ENCODE results near the gene NEB. TPM values are rescaled to one million over a fixed set of nuclear protein-coding genes. Genes with fewer than 3 reads are reported as not detected.
"Not testable (repeated sequence)": the region's sequence is repeated elsewhere in the genome, so short reads cannot be mapped to it uniquely, and the experiment has no call there.

The NEB gene
- polyA plus RNA-seq, 1 donor from 2014 or later = 0.38 TPM

- no peaks in the 10 kb centered on the region for H3K79me2 ChIP-seq (replicated peaks; ENCODE audit: insufficient read depth, low read length)
- H3K27me3 ChIP-seq (ENCODE audit: insufficient read depth, low read depth, low read length) = no peaks in the 10 kb centered on the region
- no peaks in the 10 kb centered on the region for H3K36me3 ChIP-seq (ENCODE audit: insufficient read depth, low read length)
- H3K9ac ChIP-seq (ENCODE audit: low read length) = no peak overlapping the region
- H3K27ac ChIP-seq (ENCODE audit: low read length) = no peak overlapping the region
- no peaks in the 10 kb centered on the region for H3F3A ChIP-seq (ENCODE audit: insufficient read depth, low read length, poor library complexity, severe bottlenecking)
- H3K9me2 ChIP-seq (ENCODE audit: insufficient read depth, low read length) = no peaks in the 10 kb centered on the region
- H3K9me3 ChIP-seq (ENCODE audit: low read length) = no peaks in the 10 kb centered on the region
- no peak overlapping the region for H3K4me2 ChIP-seq (ENCODE audit: low read length)
- no peaks in the 10 kb centered on the region for H4K20me1 ChIP-seq (ENCODE audit: insufficient read depth)
- H3K4me3 ChIP-seq (ENCODE audit: low read length) = no peak overlapping the region
- TF ChIP-seq EP300 (conservative IDR thresholded peaks at IDR 0.05; ENCODE audit: poor library complexity, severe bottlenecking) (no peak), REST (IDR thresholded peaks at IDR 0.05; ENCODE audit: borderline replicate concordance) (no peak), MXI1 (conservative IDR thresholded peaks at IDR 0.05; ENCODE audit: poor library complexity, severe bottlenecking) (no peak), CTCF (IDR thresholded peaks at IDR 0.05; ENCODE audit: poor library complexity, severe bottlenecking) (no peak), TAF1 (IDR thresholded peaks at IDR 0.05; ENCODE audit: low read depth) (no peak), RAD21 (conservative IDR thresholded peaks at IDR 0.05) (no peak), POLR2AphosphoS5 (IDR thresholded peaks at IDR 0.05) (no peak), SMC3 (conservative IDR thresholded peaks at IDR 0.05; ENCODE audit: poor library complexity) (no peak), EZH2 (IDR thresholded peaks at IDR 0.05; ENCODE audit: borderline replicate concordance, insufficient read depth, low read length, poor library complexity, severe bottlenecking) (no peak)
- H2AFZ ChIP-seq (ENCODE audit: low read depth, low read length) = no peak overlapping the region
Observed at GRCh38 chr2:151708788-151709187, 25.5 kb downstream of the NEB start.

- Histone ChIP-seq H3K9me2 (ENCODE audit: insufficient read depth, low read length) (no peaks in the 10 kb centered on the region), H2AFZ (ENCODE audit: low read depth, low read length) (no peak overlapping the region), H3K4me3 (ENCODE audit: low read length) (no peak overlapping the region), H3K36me3 (ENCODE audit: insufficient read depth, low read length) (no peaks in the 10 kb centered on the region), H3K27me3 (ENCODE audit: insufficient read depth, low read depth, low read length) (no peaks in the 10 kb centered on the region), H3K79me2 (replicated peaks; ENCODE audit: insufficient read depth, low read length) (no peaks in the 10 kb centered on the region), H3K4me2 (ENCODE audit: low read length) (no peak overlapping the region), H3K27ac (ENCODE audit: low read length) (no peak overlapping the region), H3K9ac (ENCODE audit: low read length) (no peak overlapping the region), H4K20me1 (ENCODE audit: insufficient read depth) (no peaks in the 10 kb centered on the region), H3K9me3 (ENCODE audit: low read length) (no peaks in the 10 kb centered on the region), H3F3A (ENCODE audit: insufficient read depth, low read length, poor library complexity, severe bottlenecking) (no peaks in the 10 kb centered on the region)
- TF ChIP-seq EZH2 (IDR thresholded peaks at IDR 0.05; ENCODE audit: borderline replicate concordance, insufficient read depth, low read length, poor library complexity, severe bottlenecking) = no peak
- TF ChIP-seq SMC3 (conservative IDR thresholded peaks at IDR 0.05; ENCODE audit: poor library complexity) = no peak
- TF ChIP-seq MXI1 (conservative IDR thresholded peaks at IDR 0.05; ENCODE audit: poor library complexity, severe bottlenecking) = no peak
- TF ChIP-seq EP300 (conservative IDR thresholded peaks at IDR 0.05; ENCODE audit: poor library complexity, severe bottlenecking) = no peak
- TF ChIP-seq TAF1 (IDR thresholded peaks at IDR 0.05; ENCODE audit: low read depth) = no peak
- no peak for TF ChIP-seq REST (IDR thresholded peaks at IDR 0.05; ENCODE audit: borderline replicate concordance)
- no peak for TF ChIP-seq CTCF (IDR thresholded peaks at IDR 0.05; ENCODE audit: poor library complexity, severe bottlenecking)
- no peak for TF ChIP-seq RAD21 (conservative IDR thresholded peaks at IDR 0.05)
- no peak for TF ChIP-seq POLR2AphosphoS5 (IDR thresholded peaks at IDR 0.05)
Observed at GRCh38 chr2:151707857-151708256, 26.4 kb downstream of the NEB start.

- not testable (repeated sequence) for H3K27ac ChIP-seq (ENCODE audit: low read length); H3K4me2 ChIP-seq (ENCODE audit: low read length); H3K27me3 ChIP-seq (ENCODE audit: insufficient read depth, low read depth, low read length); H3K36me3 ChIP-seq (ENCODE audit: insufficient read depth, low read length); H3K79me2 ChIP-seq (replicated peaks; ENCODE audit: insufficient read depth, low read length); H4K20me1 ChIP-seq (ENCODE audit: insufficient read depth); H2AFZ ChIP-seq (ENCODE audit: low read depth, low read length); H3K9me3 ChIP-seq (ENCODE audit: low read length); H3K4me3 ChIP-seq (ENCODE audit: low read length); H3K9ac ChIP-seq (ENCODE audit: low read length); H3K9me2 ChIP-seq (ENCODE audit: insufficient read depth, low read length); H3F3A ChIP-seq (ENCODE audit: insufficient read depth, low read length, poor library complexity, severe bottlenecking)
Observed at GRCh38 chr2:151704480-151704961, 29.8 kb downstream of the NEB start.
